ENCODE measurements around the gene PNMT.

PNMT gene

GRCh38 chr17:39663688-39664580, 4.3 kb upstream of the PNMT start:
- Histone ChIP-seq H3K36me3 (ENCODE audit: insufficient read depth, insufficient read length, low read length) (peaks cover 37% of the 10 kb centered on the region), H3K9ac (ENCODE audit: insufficient read length, low read depth) (peak overlapping the region; percentile 57), H3K4me3 (ENCODE audit: insufficient read length, low read depth) (peak overlapping the region; percentile 15), H3K27me3 (ENCODE audit: insufficient read depth, insufficient read length) (peaks cover 19% of the 10 kb centered on the region), H3K9me3 (ENCODE audit: insufficient read depth, low read length) (no peaks in the 10 kb centered on the region), H3K4me1 (ENCODE audit: insufficient read depth, insufficient read length) (peaks cover 41% of the 10 kb centered on the region)
- DNase-seq (ENCODE audit: low read depth, low spot score) = no peak
- TF ChIP-seq YY1 (IDR thresholded peaks at IDR 0.05; ENCODE audit: insufficient read depth, insufficient read length) = no peak
- TF ChIP-seq ZNF274 (IDR thresholded peaks at IDR 0.05; ENCODE audit: low read depth, low read length) = no peak
- no peak for TF ChIP-seq SUZ12 (IDR thresholded peaks at IDR 0.05; ENCODE audit: extremely low read depth, insufficient read depth, insufficient read length)

GRCh38 chr17:39664581-39665561, 3.4 kb upstream of the PNMT start, which contains the start of gene TCAP:
Gene TCAP (plus strand): TSS chr17:39665349. CDS start chr17:39665360, 11 bp downstream.
- Histone ChIP-seq H3K27me3 (ENCODE audit: insufficient read depth, insufficient read length) (peaks cover 27% of the 10 kb centered on the region), H3K36me3 (ENCODE audit: insufficient read depth, insufficient read length, low read length) (peaks cover 31% of the 10 kb centered on the region), H3K9ac (ENCODE audit: insufficient read length, low read depth) (peak within 1 kb of the TSS; percentile 54), H3K9me3 (ENCODE audit: insufficient read depth, low read length) (no peaks in the 10 kb centered on the region), H3K4me3 (ENCODE audit: insufficient read length, low read depth) (no peak within 1 kb of the TSS), H3K4me1 (ENCODE audit: insufficient read depth, insufficient read length) (peaks cover 39% of the 10 kb centered on the region)
- no peak for DNase-seq (ENCODE audit: low read depth, low spot score)
- TF ChIP-seq ZNF274 (IDR thresholded peaks at IDR 0.05; ENCODE audit: low read depth, low read length) (no peak), SUZ12 (IDR thresholded peaks at IDR 0.05; ENCODE audit: extremely low read depth, insufficient read depth, insufficient read length) (no peak), YY1 (IDR thresholded peaks at IDR 0.05; ENCODE audit: insufficient read depth, insufficient read length) (no peak)

GRCh38 chr17:39665642-39666224, 2.5 kb upstream of the PNMT start:
- peak overlapping the region; percentile 52 for H3K9ac ChIP-seq (ENCODE audit: insufficient read length, low read depth)
- H3K4me3 ChIP-seq (ENCODE audit: insufficient read length, low read depth) = no peak overlapping the region
- peaks cover 22% of the 10 kb centered on the region for H3K36me3 ChIP-seq (ENCODE audit: insufficient read depth, insufficient read length, low read length)
- DNase-seq (ENCODE audit: low read depth, low spot score) = no peak
- TF ChIP-seq SUZ12 (IDR thresholded peaks at IDR 0.05; ENCODE audit: extremely low read depth, insufficient read depth, insufficient read length) (no peak), YY1 (IDR thresholded peaks at IDR 0.05; ENCODE audit: insufficient read depth, insufficient read length) (no peak), ZNF274 (IDR thresholded peaks at IDR 0.05; ENCODE audit: low read depth, low read length) (no peak)
- peaks cover 31% of the 10 kb centered on the region for H3K27me3 ChIP-seq (ENCODE audit: insufficient read depth, insufficient read length)
- H3K4me1 ChIP-seq (ENCODE audit: insufficient read depth, insufficient read length) = peaks cover 39% of the 10 kb centered on the region
- no peaks in the 10 kb centered on the region for H3K9me3 ChIP-seq (ENCODE audit: insufficient read depth, low read length)

GRCh38 chr17:39666231-39666600, 2.0 kb upstream of the PNMT start:
- TF ChIP-seq YY1 (IDR thresholded peaks at IDR 0.05; ENCODE audit: insufficient read depth, insufficient read length) (no peak), SUZ12 (IDR thresholded peaks at IDR 0.05; ENCODE audit: extremely low read depth, insufficient read depth, insufficient read length) (no peak)
- peaks cover 17% of the 10 kb centered on the region for H3K36me3 ChIP-seq (ENCODE audit: insufficient read depth, insufficient read length, low read length)
- DNase-seq (ENCODE audit: low read depth, low spot score) = no peak
- H3K9ac ChIP-seq (ENCODE audit: insufficient read length, low read depth) = peak overlapping the region; percentile 52
- H3K4me1 ChIP-seq (ENCODE audit: insufficient read depth, insufficient read length) = peaks cover 39% of the 10 kb centered on the region
- H3K9me3 ChIP-seq (ENCODE audit: insufficient read depth, low read length) = no peaks in the 10 kb centered on the region
- peaks cover 35% of the 10 kb centered on the region for H3K27me3 ChIP-seq (ENCODE audit: insufficient read depth, insufficient read length)
- H3K4me3 ChIP-seq (ENCODE audit: insufficient read length, low read depth) = no peak overlapping the region

- Histone ChIP-seq H3K9ac (ENCODE audit: insufficient read length, low read depth) (peak overlapping the region; percentile 54), H3K36me3 (ENCODE audit: insufficient read depth, insufficient read length, low read length) (peaks cover 12% of the 10 kb centered on the region), H3K4me3 (ENCODE audit: insufficient read length, low read depth) (peak overlapping the region; percentile 29), H3K27me3 (ENCODE audit: insufficient read depth, insufficient read length) (peaks cover 36% of the 10 kb centered on the region), H3K4me1 (ENCODE audit: insufficient read depth, insufficient read length) (peaks cover 39% of the 10 kb centered on the region), H3K9me3 (ENCODE audit: insufficient read depth, low read length) (no peaks in the 10 kb centered on the region)
- no peak for TF ChIP-seq YY1 (IDR thresholded peaks at IDR 0.05; ENCODE audit: insufficient read depth, insufficient read length)
- TF ChIP-seq ZNF274 (IDR thresholded peaks at IDR 0.05; ENCODE audit: low read depth, low read length) = no peak
- TF ChIP-seq SUZ12 (IDR thresholded peaks at IDR 0.05; ENCODE audit: extremely low read depth, insufficient read depth, insufficient read length) = no peak
- no peak for DNase-seq (ENCODE audit: low read depth, low spot score)
These were observed 1.5 kb upstream of the PNMT start for GRCh38 chr17:39666601-39667261.

- peaks cover 7% of the 10 kb centered on the region for H3K36me3 ChIP-seq (ENCODE audit: insufficient read depth, insufficient read length, low read length)
- H3K4me1 ChIP-seq (ENCODE audit: insufficient read depth, insufficient read length) = peaks cover 41% of the 10 kb centered on the region
- no peak for DNase-seq (ENCODE audit: low read depth, low spot score)
- H3K27me3 ChIP-seq (ENCODE audit: insufficient read depth, insufficient read length) = peaks cover 36% of the 10 kb centered on the region
- H3K9ac ChIP-seq (ENCODE audit: insufficient read length, low read depth) = peak overlapping the region; percentile 54
- no peaks in the 10 kb centered on the region for H3K9me3 ChIP-seq (ENCODE audit: insufficient read depth, low read length)
- H3K4me3 ChIP-seq (ENCODE audit: insufficient read length, low read depth) = peak overlapping the region; percentile 29
- TF ChIP-seq ZNF274 (IDR thresholded peaks at IDR 0.05; ENCODE audit: low read depth, low read length) = no peak
- TF ChIP-seq YY1 (IDR thresholded peaks at IDR 0.05; ENCODE audit: insufficient read depth, insufficient read length) = no peak
- no peak for TF ChIP-seq SUZ12 (IDR thresholded peaks at IDR 0.05; ENCODE audit: extremely low read depth, insufficient read depth, insufficient read length)
These were observed 850 bp upstream of the PNMT start for GRCh38 chr17:39667262-39667944.

Data from NT2/D1 (cell line).